Suprapubic skin (tissue), 4 donors: ENCODE results near the gene B3GNT9. TPM values are rescaled to one million over a fixed set of nuclear protein-coding genes. Genes with fewer than 3 reads are reported as not detected.

Experiments used
- DNase-seq, 2 donors: peaks; one replicate each; pipeline ENCODE4 v3.0.0-alpha.2; 2019; ENCODE audit warnings: low spot score in 2 of 2
- H3K27ac ChIP-seq: fragments of 200-600 bp; sonication (generic); one replicate; pipeline ENCODE4 v1.5.1; 2019
- H3K27me3 ChIP-seq: fragments of 200-600 bp; sonication (generic); one replicate; pipeline ENCODE4 v1.5.1; 2019
- H3K36me3 ChIP-seq: fragments of 200-600 bp; sonication (generic); one replicate; pipeline ENCODE4 v1.5.1; 2019
- H3K4me1 ChIP-seq: fragments of 200-600 bp; sonication (generic); one replicate; pipeline ENCODE4 v1.5.1; 2019
- H3K4me3 ChIP-seq: fragments of 200-600 bp; sonication (generic); one replicate; pipeline ENCODE4 v1.5.1; 2019; ENCODE audit warnings: mild to moderate bottlenecking
- H3K9me3 ChIP-seq: fragments of 200-600 bp; sonication (generic); one replicate; pipeline ENCODE4 v1.5.1; 2019
- EP300 ChIP-seq: sonication (generic); formaldehyde crosslinking; IDR thresholded peaks from one replicate; pipeline ENCODE4 v1.6.1; 2017; ENCODE audit warnings: antibody characterized with exemption
- POLR2A ChIP-seq, 2 donors: fragments of 450-650 bp; IDR thresholded peaks; one replicate each; pipeline ENCODE4 v1.6.1; 2017; ENCODE audit warnings: antibody characterized with exemption in 2 of 2, mild to moderate bottlenecking in 2 of 2, moderate library complexity in 2 of 2
- POLR2AphosphoS5 ChIP-seq, 3 donors: sonication (generic); formaldehyde crosslinking; IDR thresholded peaks; one replicate each; pipeline ENCODE4 v1.6.1; 2017; ENCODE audit warnings: antibody characterized with exemption in 3 of 3
- WGBS: methylation state at CpG from one replicate; pipeline ENCODE4 v1.1.5; 2018; 5-methylcytosine and 5-hydroxymethylcytosine counted together
- total RNA-seq, 4 donors: library from RNA; depleted of rRNA; stranded (reverse); fragments of >200 nt; gene quantifications; one replicate each; pipeline ENCODE4 v1.1.0, GENCODE V29; 2016
- TF ChIP-seq, protein P1 (sequence below), 2 donors: fragments of 200-600 bp in 1 of 2; fragments of 450-650 bp in 1 of 2; sonication (generic) in 1 of 2; IDR thresholded peaks; one replicate each; pipeline ENCODE4 v1.5.1; 2016 to 2019; ENCODE audit warnings: antibody characterized with exemption in 2 of 2, mild to moderate bottlenecking in 1 of 2, moderate library complexity in 1 of 2

B3GNT9 gene
- total RNA-seq, 4 donors from 2014 or later: 7.5 to 9.7 (median 9.0) TPM

- H3K27ac ChIP-seq: no peak overlapping the region
- TF ChIP-seq POLR2A (IDR thresholded peaks at IDR 0.05) (no peak), EP300 (no peak)
These were observed 30.5 kb upstream of the B3GNT9 start for GRCh38 chr16:67181346-67181745.

DNA sequence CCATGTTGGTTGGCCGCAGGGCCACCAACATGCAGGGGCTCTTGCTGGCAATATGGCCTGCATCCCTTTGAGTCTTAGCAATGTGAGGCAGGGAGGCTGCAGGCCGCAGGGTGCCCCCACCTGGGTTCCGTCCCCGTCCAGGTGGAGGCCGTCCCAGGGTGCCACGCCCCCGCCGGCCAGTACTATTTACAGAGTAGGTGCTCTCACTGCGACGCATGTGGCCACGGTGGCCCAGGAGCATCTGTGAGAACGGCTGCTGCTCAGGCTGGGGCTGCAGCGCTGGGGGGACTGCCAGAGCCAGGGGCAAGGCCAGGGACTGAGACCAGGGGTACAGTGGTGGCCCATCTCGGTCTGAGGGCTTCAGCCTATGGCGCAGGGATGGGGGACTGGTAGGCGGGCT lies 29.4 kb upstream of the B3GNT9 start:
- H3K27me3 ChIP-seq: no peaks in the 10 kb centered on the region
- no peak for DNase-seq
- peaks cover 48% of the 10 kb centered on the region for H3K4me1 ChIP-seq
- TF ChIP-seq POLR2A (IDR thresholded peaks at IDR 0.05): no peak
- TF ChIP-seq EP300: no peak
- 90% methylated on average over 6 of the region's 16 CpGs for WGBS
- no peak overlapping the region for H3K27ac ChIP-seq
- no peaks in the 10 kb centered on the region for H3K36me3 ChIP-seq
- no peak overlapping the region for H3K4me3 ChIP-seq
- no peaks in the 10 kb centered on the region for H3K9me3 ChIP-seq

More at GRCh38 chr16:67181346-67181745, 30.5 kb upstream of the B3GNT9 start:
- Histone ChIP-seq H3K27me3 (no peaks in the 10 kb centered on the region), H3K9me3 (no peaks in the 10 kb centered on the region), H3K4me1 (peaks cover 52% of the 10 kb centered on the region), H3K36me3 (no peaks in the 10 kb centered on the region), H3K4me3 (no peak overlapping the region)
- no peak for DNase-seq
- 63% methylated on average over 2 of the region's 2 CpGs for WGBS

DNA sequence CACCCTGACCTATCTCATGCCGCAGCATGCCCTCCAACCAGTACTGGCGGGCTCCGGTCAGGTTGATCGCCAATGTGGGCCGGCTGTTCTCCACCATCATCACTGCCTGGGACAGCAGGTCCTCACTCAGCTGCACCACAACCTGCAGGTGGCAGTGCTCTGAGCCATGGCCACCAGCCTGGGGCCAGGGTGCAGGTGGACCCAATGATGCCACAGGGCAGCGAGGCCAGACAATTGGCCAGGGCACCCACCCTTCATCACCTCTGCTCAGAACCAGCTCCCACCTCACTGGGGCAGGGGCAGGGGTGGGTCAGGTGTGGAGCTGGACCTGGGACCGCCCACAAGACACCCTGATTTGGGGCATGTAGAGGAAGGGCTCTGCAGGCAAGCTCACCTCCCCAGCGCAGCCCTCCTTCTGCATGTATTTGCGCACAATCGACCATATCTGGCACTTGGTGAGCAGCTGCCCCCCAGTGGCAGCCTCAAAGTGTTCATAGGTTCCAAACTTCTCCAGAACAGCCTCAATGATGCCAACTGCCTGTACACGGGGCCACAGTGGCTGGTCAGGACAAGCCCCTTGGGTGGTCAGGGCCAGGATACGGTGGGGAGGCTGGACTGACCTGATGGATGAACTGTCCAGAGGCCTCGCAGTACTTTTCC lies 28.8 kb upstream of the B3GNT9 start:
- WGBS: 78% methylated on average over 9 of the region's 13 CpGs

GRCh38 chr16:67177743-67178699 lies 27.2 kb upstream of the B3GNT9 start:
- Histone ChIP-seq H3K27ac (peak overlapping the region; percentile 62), H3K4me3 (peak overlapping the region; percentile 48), H3K27me3 (no peaks in the 10 kb centered on the region), H3K4me1 (peaks cover 55% of the 10 kb centered on the region), H3K9me3 (no peaks in the 10 kb centered on the region), H3K36me3 (no peaks in the 10 kb centered on the region)
- TF ChIP-seq, protein P1, sequence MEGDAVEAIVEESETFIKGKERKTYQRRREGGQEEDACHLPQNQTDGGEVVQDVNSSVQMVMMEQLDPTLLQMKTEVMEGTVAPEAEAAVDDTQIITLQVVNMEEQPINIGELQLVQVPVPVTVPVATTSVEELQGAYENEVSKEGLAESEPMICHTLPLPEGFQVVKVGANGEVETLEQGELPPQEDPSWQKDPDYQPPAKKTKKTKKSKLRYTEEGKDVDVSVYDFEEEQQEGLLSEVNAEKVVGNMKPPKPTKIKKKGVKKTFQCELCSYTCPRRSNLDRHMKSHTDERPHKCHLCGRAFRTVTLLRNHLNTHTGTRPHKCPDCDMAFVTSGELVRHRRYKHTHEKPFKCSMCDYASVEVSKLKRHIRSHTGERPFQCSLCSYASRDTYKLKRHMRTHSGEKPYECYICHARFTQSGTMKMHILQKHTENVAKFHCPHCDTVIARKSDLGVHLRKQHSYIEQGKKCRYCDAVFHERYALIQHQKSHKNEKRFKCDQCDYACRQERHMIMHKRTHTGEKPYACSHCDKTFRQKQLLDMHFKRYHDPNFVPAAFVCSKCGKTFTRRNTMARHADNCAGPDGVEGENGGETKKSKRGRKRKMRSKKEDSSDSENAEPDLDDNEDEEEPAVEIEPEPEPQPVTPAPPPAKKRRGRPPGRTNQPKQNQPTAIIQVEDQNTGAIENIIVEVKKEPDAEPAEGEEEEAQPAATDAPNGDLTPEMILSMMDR (IDR thresholded peaks at IDR 0.05): no peak
- TF ChIP-seq POLR2A (IDR thresholded peaks at IDR 0.05): no peak
- peak in 1 of 3 donors; percentile 39 for TF ChIP-seq POLR2AphosphoS5 (IDR thresholded peaks at IDR 0.05)
- no peak for DNase-seq
- WGBS: 30% methylated on average over 4 of the region's 73 CpGs

More for the DNA sequence above, 28.8 kb upstream of the B3GNT9 start:
- Histone ChIP-seq H3K27ac (no peak overlapping the region), H3K4me3 (no peak overlapping the region), H3K4me1 (peaks cover 48% of the 10 kb centered on the region), H3K9me3 (no peaks in the 10 kb centered on the region), H3K36me3 (no peaks in the 10 kb centered on the region), H3K27me3 (no peaks in the 10 kb centered on the region)
- DNase-seq: no peak
- TF ChIP-seq, protein P1 (IDR thresholded peaks at IDR 0.05): peak in 1 of 2 donors; percentile 13
- no peak for TF ChIP-seq POLR2AphosphoS5 (IDR thresholded peaks at IDR 0.05)

GRCh38 chr16:67176662-67177061 lies 25.9 kb upstream of the B3GNT9 start:
- WGBS: 82% methylated on average over 11 of the region's 12 CpGs
- H3K4me1 ChIP-seq: peaks cover 60% of the 10 kb centered on the region
- DNase-seq: no peak
- no peak overlapping the region for H3K27ac ChIP-seq
- H3K4me3 ChIP-seq: no peak overlapping the region
- H3K36me3 ChIP-seq: no peaks in the 10 kb centered on the region
- no peaks in the 10 kb centered on the region for H3K27me3 ChIP-seq
- TF ChIP-seq POLR2AphosphoS5 (IDR thresholded peaks at IDR 0.05) (no peak), POLR2A (IDR thresholded peaks at IDR 0.05) (no peak), EP300 (no peak)
- TF ChIP-seq, protein P1 (IDR thresholded peaks at IDR 0.05): no peak
- no peaks in the 10 kb centered on the region for H3K9me3 ChIP-seq

- Histone ChIP-seq H3K9me3 (no peaks in the 10 kb centered on the region), H3K4me1 (peaks cover 79% of the 10 kb centered on the region), H3K27ac (peak overlapping the region; percentile 91), H3K27me3 (no peaks in the 10 kb centered on the region), H3K4me3 (peak overlapping the region; percentile 60), H3K36me3 (no peaks in the 10 kb centered on the region)
- TF ChIP-seq EP300: no peak
- no peak for TF ChIP-seq POLR2A (IDR thresholded peaks at IDR 0.05)
- no peak for TF ChIP-seq POLR2AphosphoS5 (IDR thresholded peaks at IDR 0.05)
- TF ChIP-seq, protein P1 (IDR thresholded peaks at IDR 0.05): no peak
- WGBS: 38% methylated on average over 21 of the region's 31 CpGs
- no peak for DNase-seq
These were observed 24.0 kb upstream of the B3GNT9 start for GRCh38 chr16:67174706-67175231.
